SK-N-SH (cell line): ENCODE measurements around the gene PRKCB. TPM values are rescaled to one million over a fixed set of nuclear protein-coding genes. Genes with fewer than 3 reads are reported as not detected.

Experiments
- CTCF ChIA-PET: fragments of 300-600, 350-600 bp; formaldehyde crosslinking; extraction: SDS; loops from one replicate; lab custom pipeline; 2021; lab: Yijun Ruan, JAX
- POLR2A ChIA-PET: fragments of 350-600 bp; sonication (Branson Sonifier 250); formaldehyde crosslinking; extraction: SDS; loops from one replicate; lab custom pipeline; 2020; ENCODE audit warnings: antibody characterized with exemption, inconsistent platforms; lab: Yijun Ruan, JAX
- DNase-seq: peaks from one replicate; pipeline ENCODE4 v3.0.0; 2012
- H2AFZ ChIP-seq: fragments of 200-600 bp; sonication (generic); 2 replicates; pipeline ENCODE4 v1.8.1; 2016; ENCODE audit warnings: antibody characterized with exemption, mild to moderate bottlenecking, low read depth
- H3F3A ChIP-seq: fragments of 200-600 bp; sonication (generic); replicated peaks from 2 replicates; pipeline ENCODE3; 2016; ENCODE audit warnings: antibody characterized with exemption, mild to moderate bottlenecking; ENCODE audit not compliant: insufficient read depth
- H3K27ac ChIP-seq, 2 experiments: fragments of 200-500 bp in 1 of 2; fragments of 200-600 bp in 1 of 2; sonication (Bioruptor generic) in 1 of 2; sonication (generic), shearing (Covaris generic) in 1 of 2; 2 replicates each; pipeline versions ENCODE4 v1.5.1 to v1.6.1; 2014 to 2016; ENCODE audit warnings: low read depth in 2 of 2, inconsistent platforms in 1 of 2, low read length in 1 of 2, mild to moderate bottlenecking in 1 of 2, mixed read lengths in 1 of 2
- H3K27me3 ChIP-seq: fragments of 200-600 bp; sonication (generic), shearing (Covaris generic); 2 replicates; pipeline ENCODE4 v1.6.1; 2016; ENCODE audit warnings: mixed run types; ENCODE audit not compliant: insufficient read depth
- H3K36me3 ChIP-seq, 2 experiments: fragments of 200-500 bp in 1 of 2; fragments of 200-600 bp in 1 of 2; sonication (Bioruptor generic) in 1 of 2; sonication (generic) in 1 of 2; replicated peaks in 1 of 2; 2 replicates each; pipeline versions ENCODE3 to v1.5.1; 2014 to 2016; ENCODE audit warnings: low read length in 1 of 2, mild to moderate bottlenecking in 1 of 2; ENCODE audit not compliant: insufficient read depth in 2 of 2, control insufficient read depth in 1 of 2
- H3K4me1 ChIP-seq, 2 experiments: fragments of 200-500 bp in 1 of 2; fragments of 200-600 bp in 1 of 2; sonication (Bioruptor generic) in 1 of 2; sonication (generic), shearing (Covaris generic) in 1 of 2; 2 replicates each; pipeline versions ENCODE4 v1.5.1 to v1.6.1; 2014 to 2016; ENCODE audit warnings: low read depth in 1 of 2, low read length in 1 of 2, mixed run types in 1 of 2; ENCODE audit not compliant: insufficient read depth in 2 of 2, control insufficient read depth in 1 of 2
- H3K4me2 ChIP-seq: fragments of 200-600 bp; sonication (generic), shearing (Covaris generic); 2 replicates; pipeline ENCODE4 v1.6.1; 2017; ENCODE audit warnings: mixed run types
- H3K4me3 ChIP-seq, 2 experiments: fragments of 200-500 bp in 1 of 2; fragments of 200-600 bp in 1 of 2; sonication (Bioruptor generic) in 1 of 2; sonication (generic), shearing (Covaris generic) in 1 of 2; 2 replicates each; pipeline versions ENCODE4 v1.5.1 to v1.8.1; 2014 to 2016; ENCODE audit warnings: low read depth in 2 of 2, inconsistent platforms in 1 of 2, low read length in 1 of 2, mild to moderate bottlenecking in 1 of 2, mixed read lengths in 1 of 2, moderate library complexity in 1 of 2
- H3K79me2 ChIP-seq: fragments of 200-600 bp; sonication (generic); 2 replicates; pipeline ENCODE4 v1.8.1; 2017; ENCODE audit warnings: mild to moderate bottlenecking; ENCODE audit not compliant: insufficient read depth
- H3K9ac ChIP-seq: fragments of 200-600 bp; sonication (generic); 2 replicates; pipeline ENCODE4 v1.6.1; 2017; ENCODE audit warnings: mixed run types
- H3K9me2 ChIP-seq: fragments of 200-600 bp; sonication (generic); 2 replicates; pipeline ENCODE4 v1.6.1; 2017; ENCODE audit warnings: mixed run types
- H3K9me3 ChIP-seq: fragments of 200-600 bp; sonication (generic); 2 replicates; pipeline ENCODE4 v1.6.1; 2017; ENCODE audit warnings: mixed run types, mild to moderate bottlenecking, moderate library complexity
- H4K20me1 ChIP-seq: fragments of 200-600 bp; sonication (generic); 2 replicates; pipeline ENCODE4 v1.6.1; 2017; ENCODE audit warnings: mild to moderate bottlenecking, mixed run types; ENCODE audit not compliant: insufficient read depth
- FOXJ3 ChIP-seq: sonication (generic); formaldehyde crosslinking; IDR thresholded peaks from 2 replicates; pipeline ENCODE4 v1.5.1; 2020; ENCODE audit warnings: mild to moderate bottlenecking, missing genetic modification reagents
- FOXM1 ChIP-seq: IDR thresholded peaks from 2 replicates; pipeline ENCODE4 v1.4.0; 2012; ENCODE audit warnings: low read depth, mild to moderate bottlenecking
- GATA2 ChIP-seq: sonication (generic); formaldehyde crosslinking; IDR thresholded peaks from 2 replicates; pipeline ENCODE4 v1.5.0; 2020; ENCODE audit warnings: mild to moderate bottlenecking, missing genetic modification reagents
- MXI1 ChIP-seq: IDR thresholded peaks from 2 replicates; pipeline ENCODE4 v1.6.1; 2012; ENCODE audit warnings: mild to moderate bottlenecking, low read depth, low read length, improper control_type of control experiment
- NFIC ChIP-seq: IDR thresholded peaks from 2 replicates; pipeline ENCODE4 v1.4.0; 2012; ENCODE audit warnings: borderline replicate concordance
- NRF1 ChIP-seq: IDR thresholded peaks from 2 replicates; pipeline ENCODE4 v1.6.1; 2012; ENCODE audit warnings: low read depth, mild to moderate bottlenecking, low read length
- RAD21 ChIP-seq: IDR thresholded peaks from 2 replicates; pipeline ENCODE4 v1.6.1; 2012; ENCODE audit warnings: mild to moderate bottlenecking, low read length
- RCOR1 ChIP-seq: fragments of 150-350 bp; IDR thresholded peaks from 2 replicates; pipeline ENCODE4 v1.6.1; 2017; ENCODE audit warnings: antibody characterized with exemption, low read length
- RFX5 ChIP-seq: IDR thresholded peaks from 2 replicates; pipeline ENCODE4 v1.6.1; 2012; ENCODE audit warnings: mild to moderate bottlenecking, improper control_type of control experiment, low read length
- SMC3 ChIP-seq: IDR thresholded peaks from 2 replicates; pipeline ENCODE4 v1.6.1; 2012; ENCODE audit warnings: low read depth, low read length, improper control_type of control experiment
- TCF12 ChIP-seq: IDR thresholded peaks from 2 replicates; pipeline ENCODE4 v1.4.0; 2012
- TEAD4 ChIP-seq: IDR thresholded peaks from 2 replicates; pipeline ENCODE4 v1.4.0; 2012; ENCODE audit warnings: mild to moderate bottlenecking, borderline replicate concordance; ENCODE audit not compliant: insufficient read depth
- WGBS: methylation state at CpG from one replicate; pipeline ENCODE4 v1.1.6; 2017; ENCODE audit warnings: low lambda C conversion rate; 5-methylcytosine and 5-hydroxymethylcytosine counted together
- polyA plus RNA-seq, 3 experiments: library from polyadenylated mRNA; depleted of rRNA; stranded (reverse); fragments of >200 nt; gene quantifications; 2 replicates each; pipeline ENCODE4 v1.2.3, GENCODE V29; 2012
- TF ChIP-seq, protein P1 (sequence below): IDR thresholded peaks from 2 replicates; pipeline ENCODE4 v1.4.0; 2012; ENCODE audit warnings: low read depth, borderline replicate concordance
- TF ChIP-seq, protein P2 (sequence below): fragments of 200-600 bp; sonication (generic); IDR thresholded peaks from 2 replicates; pipeline ENCODE4 v1.6.1; 2017; ENCODE audit warnings: antibody characterized with exemption, mild to moderate bottlenecking, moderate library complexity
- TF ChIP-seq, protein P3 (sequence below): IDR thresholded peaks from 2 replicates; pipeline ENCODE4 v1.6.1; 2012; ENCODE audit warnings: mild to moderate bottlenecking, low read depth, low read length, moderate library complexity

Gene PRKCB
- polyA plus RNA-seq, 1 of the 3 experiments (the other 2 are of a cell fraction): 0.12 TPM

- no peak overlapping the region for H3K27ac ChIP-seq
- ChIA-PET POLR2A (no interaction called here), CTCF (interaction anchor here (0.6 kb wide), 1 partner anchor 464 kb away, joined by 3 read pairs; no protein-coding TSS in a partner anchor)
- DNase-seq: no peak
- no peak overlapping the region for H3K4me2 ChIP-seq
- no peaks in the 10 kb centered on the region for H3K79me2 ChIP-seq
- no peak overlapping the region for H3K9ac ChIP-seq
- H2AFZ ChIP-seq: no peak overlapping the region
- H3F3A ChIP-seq: no peaks in the 10 kb centered on the region
- H4K20me1 ChIP-seq: no peaks in the 10 kb centered on the region
- no peaks in the 10 kb centered on the region for H3K36me3 ChIP-seq
- no peaks in the 10 kb centered on the region for H3K27me3 ChIP-seq
- H3K4me3 ChIP-seq: no peak overlapping the region
- no peaks in the 10 kb centered on the region; a peak in 1 of 4 replicates for H3K4me1 ChIP-seq
- H3K9me2 ChIP-seq: no peaks in the 10 kb centered on the region
- TF ChIP-seq NRF1: no peak
- no peaks in the 10 kb centered on the region for H3K9me3 ChIP-seq
- 20% methylated on average over 5 of the region's 5 CpGs for WGBS
Measured at GRCh38 chr16:23962001-23962400, 126.2 kb downstream of the PRKCB start.

DNA sequence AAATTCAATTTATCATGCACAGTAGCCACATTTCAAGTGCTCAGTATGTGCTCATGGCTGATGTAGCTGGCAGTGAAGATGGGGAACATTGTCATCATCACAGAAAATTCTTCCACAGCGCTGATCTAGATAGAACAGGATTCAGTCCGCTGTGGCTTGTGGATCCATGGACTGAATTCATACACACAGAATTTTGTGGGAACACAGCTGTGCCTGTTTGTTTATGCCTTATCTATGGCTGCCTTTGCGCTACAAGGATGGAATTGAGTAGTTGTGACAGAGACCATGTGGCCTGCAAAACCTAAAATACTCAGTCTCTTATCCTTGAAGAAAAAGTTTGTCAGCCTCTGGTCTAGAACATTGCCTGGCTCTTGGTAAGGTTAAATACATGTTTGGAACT is 128.4 kb downstream of the PRKCB start:
- DNase-seq: no peak
- H2AFZ ChIP-seq: no peak overlapping the region
- H3K9me3 ChIP-seq: no peaks in the 10 kb centered on the region
- no peaks in the 10 kb centered on the region for H3K27me3 ChIP-seq
- H3K4me1 ChIP-seq: no peaks in the 10 kb centered on the region; a peak in 1 of 4 replicates
- no peak overlapping the region for H3K4me3 ChIP-seq
- no peak overlapping the region for H3K4me2 ChIP-seq
- H3K36me3 ChIP-seq: no peaks in the 10 kb centered on the region
- no peak overlapping the region for H3K27ac ChIP-seq
- no peaks in the 10 kb centered on the region for H3K9me2 ChIP-seq
- no peak overlapping the region for H3K9ac ChIP-seq
- 50% methylated on average over 3 of the region's 3 CpGs for WGBS
- no peaks in the 10 kb centered on the region for H4K20me1 ChIP-seq
- ChIA-PET POLR2A (no interaction called here), CTCF (no interaction called here)
- TF ChIP-seq FOXJ3 (CRISPR knock-in tag) (no peak), TEAD4 (no peak)
- TF ChIP-seq, protein P1, sequence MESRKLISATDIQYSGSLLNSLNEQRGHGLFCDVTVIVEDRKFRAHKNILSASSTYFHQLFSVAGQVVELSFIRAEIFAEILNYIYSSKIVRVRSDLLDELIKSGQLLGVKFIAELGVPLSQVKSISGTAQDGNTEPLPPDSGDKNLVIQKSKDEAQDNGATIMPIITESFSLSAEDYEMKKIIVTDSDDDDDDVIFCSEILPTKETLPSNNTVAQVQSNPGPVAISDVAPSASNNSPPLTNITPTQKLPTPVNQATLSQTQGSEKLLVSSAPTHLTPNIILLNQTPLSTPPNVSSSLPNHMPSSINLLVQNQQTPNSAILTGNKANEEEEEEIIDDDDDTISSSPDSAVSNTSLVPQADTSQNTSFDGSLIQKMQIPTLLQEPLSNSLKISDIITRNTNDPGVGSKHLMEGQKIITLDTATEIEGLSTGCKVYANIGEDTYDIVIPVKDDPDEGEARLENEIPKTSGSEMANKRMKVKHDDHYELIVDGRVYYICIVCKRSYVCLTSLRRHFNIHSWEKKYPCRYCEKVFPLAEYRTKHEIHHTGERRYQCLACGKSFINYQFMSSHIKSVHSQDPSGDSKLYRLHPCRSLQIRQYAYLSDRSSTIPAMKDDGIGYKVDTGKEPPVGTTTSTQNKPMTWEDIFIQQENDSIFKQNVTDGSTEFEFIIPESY: no peak
- H3K79me2 ChIP-seq: no peaks in the 10 kb centered on the region
- H3F3A ChIP-seq: no peaks in the 10 kb centered on the region

DNA sequence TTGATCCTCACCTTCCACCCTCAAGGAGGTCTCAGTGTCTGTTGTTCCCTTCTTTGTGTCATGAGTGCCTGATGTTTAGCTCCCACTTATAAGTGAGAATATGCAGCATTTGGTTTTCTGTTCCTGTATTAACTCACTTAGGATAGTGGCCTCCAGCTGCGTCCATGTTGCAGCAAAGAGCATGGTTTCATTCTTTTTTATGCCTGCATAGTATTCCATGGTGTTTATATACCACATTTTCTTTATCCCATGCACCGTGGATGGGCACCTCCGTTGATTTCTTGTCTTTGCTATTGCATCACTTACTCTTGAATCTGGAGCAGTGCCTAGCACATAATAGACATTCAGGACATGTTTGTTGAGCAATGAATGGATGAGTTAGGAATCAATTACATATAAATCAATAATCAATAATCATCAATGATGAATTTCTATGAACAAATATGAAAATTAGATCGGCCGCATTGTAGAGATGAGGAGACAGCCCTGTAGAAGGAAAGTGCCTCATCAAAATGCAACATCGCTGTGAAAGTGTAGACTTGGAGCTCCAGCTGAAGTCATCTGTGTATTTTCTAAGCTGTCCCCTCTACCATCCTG is 129.5 kb downstream of the PRKCB start:
- Histone ChIP-seq H3K4me1 (no peaks in the 10 kb centered on the region; a peak in 1 of 4 replicates), H3K36me3 (no peaks in the 10 kb centered on the region), H3K27me3 (no peaks in the 10 kb centered on the region), H3K4me2 (no peak overlapping the region), H4K20me1 (no peaks in the 10 kb centered on the region), H3K9me2 (no peaks in the 10 kb centered on the region), H3K9me3 (no peaks in the 10 kb centered on the region), H3K79me2 (no peaks in the 10 kb centered on the region), H2AFZ (no peak overlapping the region), H3F3A (no peaks in the 10 kb centered on the region), H3K9ac (no peak overlapping the region), H3K27ac (no peak overlapping the region), H3K4me3 (no peak overlapping the region)
- ChIA-PET POLR2A (no interaction called here), CTCF (interaction anchor here (1.0 kb wide), 1 partner anchor 76 kb away, joined by 3 read pairs; no protein-coding TSS in a partner anchor)
- no peak for DNase-seq
- 44% methylated on average over 6 of the region's 6 CpGs for WGBS
- no peak for TF ChIP-seq GATA2 (CRISPR knock-in tag)
- TF ChIP-seq FOXM1: no peak
- TF ChIP-seq RFX5: no peak
- TF ChIP-seq TCF12: no peak
- no peak for TF ChIP-seq RAD21
- no peak for TF ChIP-seq RCOR1
- TF ChIP-seq, protein P2, sequence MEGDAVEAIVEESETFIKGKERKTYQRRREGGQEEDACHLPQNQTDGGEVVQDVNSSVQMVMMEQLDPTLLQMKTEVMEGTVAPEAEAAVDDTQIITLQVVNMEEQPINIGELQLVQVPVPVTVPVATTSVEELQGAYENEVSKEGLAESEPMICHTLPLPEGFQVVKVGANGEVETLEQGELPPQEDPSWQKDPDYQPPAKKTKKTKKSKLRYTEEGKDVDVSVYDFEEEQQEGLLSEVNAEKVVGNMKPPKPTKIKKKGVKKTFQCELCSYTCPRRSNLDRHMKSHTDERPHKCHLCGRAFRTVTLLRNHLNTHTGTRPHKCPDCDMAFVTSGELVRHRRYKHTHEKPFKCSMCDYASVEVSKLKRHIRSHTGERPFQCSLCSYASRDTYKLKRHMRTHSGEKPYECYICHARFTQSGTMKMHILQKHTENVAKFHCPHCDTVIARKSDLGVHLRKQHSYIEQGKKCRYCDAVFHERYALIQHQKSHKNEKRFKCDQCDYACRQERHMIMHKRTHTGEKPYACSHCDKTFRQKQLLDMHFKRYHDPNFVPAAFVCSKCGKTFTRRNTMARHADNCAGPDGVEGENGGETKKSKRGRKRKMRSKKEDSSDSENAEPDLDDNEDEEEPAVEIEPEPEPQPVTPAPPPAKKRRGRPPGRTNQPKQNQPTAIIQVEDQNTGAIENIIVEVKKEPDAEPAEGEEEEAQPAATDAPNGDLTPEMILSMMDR: no peak
- no peak for TF ChIP-seq NFIC
- TF ChIP-seq MXI1: no peak
- TF ChIP-seq, protein P3, sequence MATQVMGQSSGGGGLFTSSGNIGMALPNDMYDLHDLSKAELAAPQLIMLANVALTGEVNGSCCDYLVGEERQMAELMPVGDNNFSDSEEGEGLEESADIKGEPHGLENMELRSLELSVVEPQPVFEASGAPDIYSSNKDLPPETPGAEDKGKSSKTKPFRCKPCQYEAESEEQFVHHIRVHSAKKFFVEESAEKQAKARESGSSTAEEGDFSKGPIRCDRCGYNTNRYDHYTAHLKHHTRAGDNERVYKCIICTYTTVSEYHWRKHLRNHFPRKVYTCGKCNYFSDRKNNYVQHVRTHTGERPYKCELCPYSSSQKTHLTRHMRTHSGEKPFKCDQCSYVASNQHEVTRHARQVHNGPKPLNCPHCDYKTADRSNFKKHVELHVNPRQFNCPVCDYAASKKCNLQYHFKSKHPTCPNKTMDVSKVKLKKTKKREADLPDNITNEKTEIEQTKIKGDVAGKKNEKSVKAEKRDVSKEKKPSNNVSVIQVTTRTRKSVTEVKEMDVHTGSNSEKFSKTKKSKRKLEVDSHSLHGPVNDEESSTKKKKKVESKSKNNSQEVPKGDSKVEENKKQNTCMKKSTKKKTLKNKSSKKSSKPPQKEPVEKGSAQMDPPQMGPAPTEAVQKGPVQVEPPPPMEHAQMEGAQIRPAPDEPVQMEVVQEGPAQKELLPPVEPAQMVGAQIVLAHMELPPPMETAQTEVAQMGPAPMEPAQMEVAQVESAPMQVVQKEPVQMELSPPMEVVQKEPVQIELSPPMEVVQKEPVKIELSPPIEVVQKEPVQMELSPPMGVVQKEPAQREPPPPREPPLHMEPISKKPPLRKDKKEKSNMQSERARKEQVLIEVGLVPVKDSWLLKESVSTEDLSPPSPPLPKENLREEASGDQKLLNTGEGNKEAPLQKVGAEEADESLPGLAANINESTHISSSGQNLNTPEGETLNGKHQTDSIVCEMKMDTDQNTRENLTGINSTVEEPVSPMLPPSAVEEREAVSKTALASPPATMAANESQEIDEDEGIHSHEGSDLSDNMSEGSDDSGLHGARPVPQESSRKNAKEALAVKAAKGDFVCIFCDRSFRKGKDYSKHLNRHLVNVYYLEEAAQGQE: no peak
- no peak for TF ChIP-seq SMC3
